Suprapubic skin (tissue), 3 donors: Measurements from ENCODE around the gene FAM204A.

Source experiments
- CTCF ChIP-seq, 2 donors: fragments of 200-600 bp in 1 of 2; fragments of 450-650 bp in 1 of 2; sonication (generic) in 1 of 2; IDR thresholded peaks; one replicate each; pipeline ENCODE4 v1.5.1; 2016 to 2019; ENCODE audit warnings: antibody characterized with exemption in 2 of 2, mild to moderate bottlenecking in 1 of 2, moderate library complexity in 1 of 2
- EP300 ChIP-seq: sonication (generic); formaldehyde crosslinking; IDR thresholded peaks from one replicate; pipeline ENCODE4 v1.6.1; 2017; ENCODE audit warnings: antibody characterized with exemption
- POLR2A ChIP-seq, 2 donors: fragments of 450-650 bp; IDR thresholded peaks; one replicate each; pipeline ENCODE4 v1.6.1; 2017; ENCODE audit warnings: antibody characterized with exemption in 2 of 2, mild to moderate bottlenecking in 2 of 2, moderate library complexity in 2 of 2

GRCh38 chr10:118305730-118306129 lies 36.4 kb downstream of the FAM204A start:
- TF ChIP-seq CTCF (IDR thresholded peaks at IDR 0.05) (no peak), POLR2A (IDR thresholded peaks at IDR 0.05) (no peak), EP300 (no peak)
